Spleen (tissue), 11 donors: ENCODE data around the gene MAPK11. TPM values are rescaled to one million over a fixed set of nuclear protein-coding genes. Genes with fewer than 3 reads are reported as not detected.

ENCODE experiments used
- DNase-seq: peaks from one replicate; pipeline ENCODE4 v3.0.0-alpha.2; 2020
- H3K27ac ChIP-seq, 8 donors: fragments of 200-600 bp; sonication (generic) in 7 of 8; 1 replicate in 4 of 8; 2 replicates in 4 of 8; pipeline versions ENCODE4 v1.5.0 to v1.8.0; 2016 to 2021; ENCODE audit warnings: inconsistent platforms in 4 of 8, mild to moderate bottlenecking in 4 of 8, moderate library complexity in 1 of 8
- H3K27me3 ChIP-seq, 7 donors: fragments of 200-600 bp; sonication (generic) in 6 of 7; replicated peaks in 1 of 7; 1 replicate in 4 of 7; 2 replicates in 3 of 7; pipeline versions ENCODE4 v1.5.0 to v1.8.0; 2016 to 2021; ENCODE audit warnings: inconsistent platforms in 3 of 7, mild to moderate bottlenecking in 1 of 7
- H3K36me3 ChIP-seq, 6 donors: fragments of 200-600 bp; sonication (generic) in 5 of 6; 1 replicate in 4 of 6; 2 replicates in 2 of 6; pipeline versions ENCODE4 v1.5.0 to v1.8.0; 2016 to 2021; ENCODE audit warnings: inconsistent platforms in 2 of 6
- H3K4me1 ChIP-seq, 6 donors: fragments of 200-600 bp; sonication (generic) in 5 of 6; 1 replicate in 3 of 6; 2 replicates in 3 of 6; pipeline versions ENCODE4 v1.5.0 to v1.8.0; 2016 to 2021; ENCODE audit warnings: inconsistent platforms in 3 of 6
- H3K4me3 ChIP-seq, 8 donors: fragments of 200-600 bp; sonication (generic) in 7 of 8; 1 replicate in 4 of 8; 2 replicates in 4 of 8; pipeline versions ENCODE4 v1.5.0 to v1.8.0; 2016 to 2021; ENCODE audit warnings: inconsistent platforms in 4 of 8, mild to moderate bottlenecking in 4 of 8, moderate library complexity in 2 of 8
- H3K9me3 ChIP-seq, 8 donors: fragments of 200-600 bp; sonication (generic) in 7 of 8; 1 replicate in 4 of 8; 2 replicates in 4 of 8; pipeline versions ENCODE4 v1.5.0 to v1.8.0; 2016 to 2021; ENCODE audit warnings: inconsistent platforms in 4 of 8
- CTCF ChIP-seq, 11 experiments: fragments of 200-600 bp in 7 of 11; fragments of 450-650 bp in 4 of 11; sonication (generic) in 4 of 11; IDR thresholded peaks in 8 of 11; conservative IDR thresholded peaks in 3 of 11; 1 replicate in 7 of 11; 2 replicates in 4 of 11; pipeline versions ENCODE4 v1.4.0 to v1.8.0; 2016 to 2021; ENCODE audit warnings: antibody characterized with exemption in 11 of 11, inconsistent platforms in 4 of 11, mild to moderate bottlenecking in 1 of 11
- POLR2A ChIP-seq, 3 donors: fragments of 450-650 bp; IDR thresholded peaks; one replicate each; pipeline ENCODE4 v1.5.1; 2017; ENCODE audit warnings: antibody characterized with exemption in 3 of 3, mild to moderate bottlenecking in 1 of 3
- POLR2AphosphoS5 ChIP-seq, 3 donors: sonication (generic); formaldehyde crosslinking; IDR thresholded peaks; one replicate each; pipeline ENCODE4 v1.5.1; 2017; ENCODE audit warnings: antibody characterized with exemption in 3 of 3
- WGBS, 5 donors: extraction: QIAGEN DNeasy Blood & Tissue Kit in 3 of 5; methylation state at CpG; one replicate each; pipeline versions ENCODE4 v1.1.5 to v1.1.7; 2013 to 2018; 5-methylcytosine and 5-hydroxymethylcytosine counted together
- intact Hi-C: fragments of 100-400 bp; cut with DNase I; formaldehyde crosslinking; loops from one replicate; pipeline ENCODE4 v1.15.0; 2023; ENCODE audit warnings: low total_unique reads
- polyA plus RNA-seq, 3 donors: library from polyadenylated mRNA; stranded (reverse); fragments of 200-250 nt; gene quantifications; one replicate each; pipeline ENCODE4 v1.2.1, GENCODE V29; 2013
- total RNA-seq, 7 donors: library from RNA; depleted of rRNA in 3 of 7; stranded (reverse); fragments of >200 nt in 3 of 7; fragmentation: NEBNext Ultra II Directional in 4 of 7; extraction: Animal tissue kit (Norgen Biotek cat#: 25700) in 4 of 7; gene quantifications; one replicate each; pipeline versions ENCODE4 v1.1.0 to v1.2.1, GENCODE V29; 2016 to 2021
- donor health status: healthy with polysubstance abuse.
- donor health status: DM: no; HTN: no; CAD: no; lungs with moderate emphysema.
- donor health status: DM: no; HTN: no; CAD: no.
- donor health status: Bipolar disorder and iron deficiency.
- donor health status: healthy.
- donor health status: DM: no; HTN: no; CAD: no.
- donor health status: DM: yes; HTN: yes; CAD: no.

Gene MAPK11
- total and polyA plus RNA-seq, 10 donors = 5.2 to 25.3 (median 11.3) TPM

GRCh38 chr22:50278461-50278860 lies 8.3 kb upstream of the MAPK11 start:
- DNase-seq = no peak
- H3K4me3 ChIP-seq = no peak overlapping the region
- intact Hi-C loops = no loop called here
- H3K4me1 ChIP-seq = peaks cover 0 to 57% (median 34%) of the 10 kb centered on the region in 6 donors
- no peak overlapping the region for H3K27ac ChIP-seq
- peaks cover 0 to 94% (median 75%) of the 10 kb centered on the region in 6 donors for H3K36me3 ChIP-seq
- H3K9me3 ChIP-seq = no peaks in the 10 kb centered on the region
- 87 to 96% (median 92%) methylated on average over 16 to 21 of the region's 21 CpGs for WGBS, 5 donors
- H3K27me3 ChIP-seq = no peaks in the 10 kb centered on the region
- TF ChIP-seq POLR2A (IDR thresholded peaks at IDR 0.05) (no peak), POLR2AphosphoS5 (IDR thresholded peaks at IDR 0.05) (peak in 2 of 3 donors; percentile 7 to 11)

- Histone ChIP-seq H3K4me1 (peaks cover 0 to 55% (median 32%) of the 10 kb centered on the region in 6 donors), H3K36me3 (peaks cover 0 to 87% (median 68%) of the 10 kb centered on the region in 6 donors), H3K4me3 (no peak overlapping the region), H3K9me3 (no peaks in the 10 kb centered on the region), H3K27me3 (peaks cover 0 to 3% (median 0%) of the 10 kb centered on the region in 7 donors), H3K27ac (no peak overlapping the region)
- intact Hi-C loops = no loop called here
- TF ChIP-seq POLR2AphosphoS5 (IDR thresholded peaks at IDR 0.05) (peak in 2 of 3 donors; percentile 4 to 5), POLR2A (IDR thresholded peaks at IDR 0.05) (no peak), CTCF (IDR thresholded peaks at IDR 0.05 in 8 of 11, conservative IDR thresholded peaks at IDR 0.05 in 3 of 11) (no peak)
- WGBS, 5 donors = 84 to 90% (median 85%) methylated on average over 24 to 25 of the region's 25 CpGs
- no peak for DNase-seq
Observed at GRCh38 chr22:50277761-50278160, 7.6 kb upstream of the MAPK11 start.

- Histone ChIP-seq H3K9me3 (no peaks in the 10 kb centered on the region), H3K27me3 (peaks cover 0 to 19% (median 10%) of the 10 kb centered on the region in 7 donors), H3K4me1 (peaks cover 11 to 59% (median 37%) of the 10 kb centered on the region in 6 donors), H3K4me3 (no peak overlapping the region), H3K27ac (peak overlapping the region in 5 of 8 donors; percentile 2 to 59 (median 46)), H3K36me3 (peaks cover 0 to 71% (median 56%) of the 10 kb centered on the region in 6 donors)
- DNase-seq = peak; percentile 87
- TF ChIP-seq POLR2AphosphoS5 (IDR thresholded peaks at IDR 0.05) = peak in 1 of 3 donors; percentile 27
- TF ChIP-seq POLR2A (IDR thresholded peaks at IDR 0.05) = no peak
- peak in 8 of 11 experiments; percentile 15 to 85 (median 75) for TF ChIP-seq CTCF (IDR thresholded peaks at IDR 0.05 in 8 of 11, conservative IDR thresholded peaks at IDR 0.05 in 3 of 11)
- intact Hi-C loops = no loop called here
- WGBS, 5 donors = 48 to 72% (median 63%) methylated on average over 24 to 25 of the region's 25 CpGs
Observed at GRCh38 chr22:50276143-50276542, 6.0 kb upstream of the MAPK11 start.

- Histone ChIP-seq H3K27ac (peak overlapping the region in 5 of 8 donors; percentile 7 to 59 (median 46)), H3K36me3 (peaks cover 0 to 64% (median 49%) of the 10 kb centered on the region in 6 donors), H3K4me3 (no peak overlapping the region), H3K9me3 (no peaks in the 10 kb centered on the region), H3K27me3 (peaks cover 0 to 27% (median 17%) of the 10 kb centered on the region in 7 donors), H3K4me1 (peaks cover 18 to 67% (median 44%) of the 10 kb centered on the region in 6 donors)
- DNase-seq = no peak
- intact Hi-C loops = no loop called here
- peak; percentile 9 to 41 (median 19) for TF ChIP-seq POLR2AphosphoS5 (IDR thresholded peaks at IDR 0.05)
- no peak for TF ChIP-seq CTCF (IDR thresholded peaks at IDR 0.05 in 8 of 11, conservative IDR thresholded peaks at IDR 0.05 in 3 of 11)
- WGBS, 5 donors = 74 to 90% (median 87%) methylated on average over 16 to 43 of the region's 43 CpGs
Observed at GRCh38 chr22:50275181-50276055, 5.2 kb upstream of the MAPK11 start.
